CD14-positive monocyte (primary cell): ENCODE results near the gene KIF3C. TPM values are rescaled to one million over a fixed set of nuclear protein-coding genes. Genes with fewer than 3 reads are reported as not detected.

ENCODE experiments used
- DNase-seq, 3 donors: peaks; one replicate each; pipeline ENCODE4 v3.0.0-alpha.2; 2011 to 2022
- H2AFZ ChIP-seq: 2 replicates; pipeline ENCODE4 v1.6.0; 2012; ENCODE audit warnings: mild to moderate bottlenecking, low read depth, low read length, inconsistent platforms; ENCODE audit not compliant: insufficient read depth, poor library complexity, severe bottlenecking
- H3K27ac ChIP-seq, 2 donors: 1 replicate in 1 of 2; 2 replicates in 1 of 2; pipeline ENCODE4 v1.5.1; 2012 to 2013; ENCODE audit warnings: low read length in 2 of 2, control low read depth in 1 of 2, inconsistent platforms in 1 of 2, low read depth in 1 of 2, mild to moderate bottlenecking in 1 of 2
- H3K27me3 ChIP-seq, 2 donors: one replicate each; pipeline versions ENCODE4 v1.6.0 to v1.6.1; 2011 to 2013; ENCODE audit warnings: low read length in 2 of 2; ENCODE audit not compliant: control insufficient read depth in 2 of 2, insufficient read depth in 2 of 2
- H3K36me3 ChIP-seq, 2 donors: replicated peaks in 1 of 2; 1 replicate in 1 of 2; 2 replicates in 1 of 2; pipeline versions ENCODE4 v1.5.1 to v1.6.1; 2012 to 2013; ENCODE audit warnings: low read length in 2 of 2, control low read depth in 1 of 2, inconsistent platforms in 1 of 2, mild to moderate bottlenecking in 1 of 2; ENCODE audit not compliant: insufficient read depth in 2 of 2, control insufficient read depth in 1 of 2
- H3K4me1 ChIP-seq, 2 donors: 1 replicate in 1 of 2; 2 replicates in 1 of 2; pipeline versions ENCODE4 v1.5.1 to v1.6.1; 2012 to 2013; ENCODE audit warnings: low read length in 2 of 2, control low read depth in 1 of 2, inconsistent platforms in 1 of 2, mild to moderate bottlenecking in 1 of 2, moderate library complexity in 1 of 2; ENCODE audit not compliant: insufficient read depth in 2 of 2, control insufficient read depth in 1 of 2
- H3K4me2 ChIP-seq: replicated peaks from 2 replicates; pipeline ENCODE3; 2012; ENCODE audit warnings: low read length, moderate library complexity, mild to moderate bottlenecking; ENCODE audit not compliant: poor library complexity, severe bottlenecking; ENCODE audit errors: extremely low read depth
- H3K4me3 ChIP-seq, 3 experiments: fragments of 200-600 bp in 1 of 3; sonication (generic) in 1 of 3; replicated peaks in 1 of 3; 1 replicate in 2 of 3; 2 replicates in 1 of 3; pipeline ENCODE4 v1.5.1; 2011 to 2013; ENCODE audit warnings: low read length in 3 of 3, mild to moderate bottlenecking in 3 of 3, control low read depth in 2 of 3, low read depth in 2 of 3, inconsistent platforms in 1 of 3, moderate library complexity in 1 of 3
- H3K79me2 ChIP-seq: 2 replicates; pipeline ENCODE4 v1.6.0; 2012; ENCODE audit warnings: mild to moderate bottlenecking, control low read depth, inconsistent platforms, low read length, moderate library complexity; ENCODE audit not compliant: insufficient read depth
- H3K9ac ChIP-seq: 2 replicates; pipeline ENCODE4 v1.6.0; 2017; ENCODE audit warnings: low read length, mild to moderate bottlenecking; ENCODE audit not compliant: insufficient read depth, poor library complexity, severe bottlenecking
- H3K9me3 ChIP-seq, 2 donors: replicated peaks in 1 of 2; 1 replicate in 1 of 2; 2 replicates in 1 of 2; pipeline versions ENCODE4 v1.5.1 to v1.6.1; 2012 to 2013; ENCODE audit warnings: low read length in 2 of 2, control low read depth in 1 of 2; ENCODE audit not compliant: control insufficient read depth in 1 of 2, insufficient read depth in 1 of 2
- H4K20me1 ChIP-seq: 2 replicates; pipeline ENCODE4 v1.6.0; 2012; ENCODE audit warnings: mild to moderate bottlenecking, low read length, control low read depth, moderate library complexity; ENCODE audit not compliant: insufficient read depth
- H3K27ac Mint-ChIP-seq, 7 donors: one replicate each; pipeline ENCODE4 v1.8.0; 2020; ENCODE audit warnings: mild to moderate bottlenecking in 7 of 7, mixed read lengths in 7 of 7, moderate library complexity in 6 of 7, inconsistent platforms in 2 of 7
- H3K27me3 Mint-ChIP-seq, 3 donors: one replicate each; pipeline ENCODE4 v1.8.0; 2021 to 2022; ENCODE audit warnings: low read depth in 3 of 3, mild to moderate bottlenecking in 3 of 3, mixed read lengths in 3 of 3, moderate library complexity in 3 of 3, inconsistent platforms in 1 of 3
- H3K36me3 Mint-ChIP-seq, 2 donors: one replicate each; pipeline ENCODE4 v1.8.0; 2020; ENCODE audit warnings: mixed read lengths in 2 of 2, inconsistent platforms in 1 of 2, mild to moderate bottlenecking in 1 of 2
- H3K4me1 Mint-ChIP-seq: one replicate; pipeline ENCODE4 v1.8.0; 2020; ENCODE audit warnings: mild to moderate bottlenecking, mixed read lengths
- H3K4me3 Mint-ChIP-seq, 2 donors: one replicate each; pipeline ENCODE4 v1.8.0; 2020; ENCODE audit warnings: mild to moderate bottlenecking in 2 of 2, mixed read lengths in 2 of 2, moderate library complexity in 1 of 2
- H3K9me3 Mint-ChIP-seq, 7 donors: one replicate each; pipeline ENCODE4 v1.8.0; 2020 to 2022; ENCODE audit warnings: mixed read lengths in 7 of 7, mild to moderate bottlenecking in 6 of 7, moderate library complexity in 6 of 7, inconsistent platforms in 2 of 7
- CTCF ChIP-seq: fragments of 200-600 bp; IDR thresholded peaks from one replicate; pipeline ENCODE4 v1.8.0; 2022; ENCODE audit warnings: antibody characterized with exemption, mild to moderate bottlenecking
- WGBS: methylation state at CpG from one replicate; pipeline ENCODE4 v1.1.5; 2013; ENCODE audit warnings: missing lambda C conversion rate; ENCODE audit not compliant: insufficient coverage; 5-methylcytosine and 5-hydroxymethylcytosine counted together
- intact Hi-C, 2 donors: fragments of 100-400 bp; cut with micrococcal nuclease; formaldehyde crosslinking; loops; one replicate each; pipeline versions ENCODE4 v1.15.0 to v1.15.1; 2023
- polyA plus RNA-seq, 3 donors: library from polyadenylated mRNA; depleted of rRNA in 1 of 3; unstranded in 2 of 3; stranded (reverse) in 1 of 3; fragments of 300-500 nt in 2 of 3; fragments of >200 nt in 1 of 3; fragmentation: Illumina TruSeq in 2 of 3; gene quantifications; 1 replicate in 2 of 3; 2 replicates in 1 of 3; pipeline ENCODE4 v1.2.3, GENCODE V29; 2012 to 2021

The KIF3C gene
- polyA plus RNA-seq, 3 donors, result 0.28 to 0.97 (median 0.47) TPM

DNA sequence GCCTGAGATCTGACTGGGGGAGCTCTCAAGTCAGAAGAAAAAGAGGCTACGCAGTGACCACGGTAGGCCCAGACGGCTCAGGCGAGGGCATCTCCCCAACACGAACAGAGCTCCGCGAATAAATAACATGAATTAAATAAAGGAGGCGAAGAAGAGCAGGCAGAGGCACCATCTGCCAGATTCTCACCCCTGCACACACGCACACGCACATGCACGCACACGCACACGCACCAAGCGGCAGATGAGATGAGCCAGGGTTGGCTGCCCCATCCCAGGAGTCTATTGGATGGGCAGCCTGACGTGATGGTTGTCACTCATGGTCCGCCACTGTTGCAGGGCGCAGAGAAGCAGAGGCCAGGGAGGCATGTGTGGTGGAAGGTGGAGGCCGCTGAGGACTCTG is 53.6 kb downstream of the KIF3C start:
- Mint-ChIP-seq H3K4me3 (no peak overlapping the region), H3K27me3 (peaks cover 2 to 5% (median 3%) of the 10 kb centered on the region in 3 donors), H3K4me1 (no peaks in the 10 kb centered on the region), H3K36me3 (peaks cover 13 to 19% of the 10 kb centered on the region in 2 donors), H3K27ac (no peak overlapping the region), H3K9me3 (peaks cover 0 to 3% (median 0%) of the 10 kb centered on the region in 7 donors)
- peaks cover 4 to 5% of the 10 kb centered on the region in 2 donors for H3K36me3 ChIP-seq
- no peaks in the 10 kb centered on the region for H3K4me1 ChIP-seq
- H3K27me3 ChIP-seq, result no peaks in the 10 kb centered on the region
- H3K4me3 ChIP-seq, result no peak overlapping the region
- WGBS, result 98% methylated on average over 14 of the region's 18 CpGs
- DNase-seq, result no peak
- no peak overlapping the region for H3K27ac ChIP-seq
- intact Hi-C loops, result no loop called here
- no peaks in the 10 kb centered on the region for H4K20me1 ChIP-seq
- no peak overlapping the region for H3K4me2 ChIP-seq
- no peaks in the 10 kb centered on the region for H3K9me3 ChIP-seq
- H2AFZ ChIP-seq, result no peak overlapping the region
- no peaks in the 10 kb centered on the region for H3K79me2 ChIP-seq
- no peak overlapping the region for H3K9ac ChIP-seq
- no peak for TF ChIP-seq CTCF

DNA sequence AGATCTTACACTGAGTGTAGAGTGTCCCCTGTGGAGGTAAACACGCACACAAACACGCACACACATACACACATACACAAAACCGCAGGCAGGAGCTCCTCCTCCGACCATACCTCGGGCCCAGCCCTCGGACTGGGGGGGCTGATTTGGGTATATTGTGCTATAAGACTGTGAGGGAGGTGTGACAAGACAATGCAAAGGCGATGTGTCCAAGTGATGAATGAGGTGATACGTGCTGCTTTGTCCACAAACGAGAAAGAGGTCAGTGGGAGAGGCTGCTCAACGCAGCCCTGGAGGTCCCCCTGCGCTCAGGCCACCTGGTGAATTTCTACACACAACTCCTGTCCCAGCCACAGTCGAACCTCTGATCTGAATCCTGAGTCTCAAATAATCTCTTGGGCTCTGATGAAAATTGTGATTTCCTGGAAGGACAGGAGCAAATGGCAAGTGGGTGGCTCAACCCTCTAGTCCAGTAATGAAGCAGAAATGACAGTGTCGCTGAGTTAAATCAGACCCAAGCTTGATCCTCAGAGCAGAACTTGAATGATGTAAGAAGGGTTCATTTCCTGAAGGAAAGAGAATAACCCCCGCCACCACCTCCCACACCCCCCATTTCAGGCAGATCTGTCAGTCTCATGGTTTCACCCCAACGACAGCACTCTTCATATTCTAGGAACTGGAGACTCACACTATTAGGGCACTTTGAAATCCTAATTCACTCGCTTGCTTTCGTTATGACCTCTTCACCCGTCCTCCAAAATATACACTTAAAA is 55.1 kb downstream of the KIF3C start:
- intact Hi-C loops, result no loop called here

More for the DNA sequence above, 55.1 kb downstream of the KIF3C start:
- 60% methylated on average over 8 of the region's 18 CpGs for WGBS
- Histone ChIP-seq H3K4me3 (no peak overlapping the region), H3K27ac (no peak overlapping the region), H4K20me1 (no peaks in the 10 kb centered on the region), H2AFZ (no peak overlapping the region), H3K4me1 (no peaks in the 10 kb centered on the region), H3K9ac (no peak overlapping the region), H3K9me3 (no peaks in the 10 kb centered on the region), H3K4me2 (no peak overlapping the region), H3K36me3 (peaks cover 4 to 5% of the 10 kb centered on the region in 2 donors), H3K27me3 (no peaks in the 10 kb centered on the region), H3K79me2 (no peaks in the 10 kb centered on the region)
- Mint-ChIP-seq H3K9me3 (peaks cover 0 to 3% (median 0%) of the 10 kb centered on the region in 7 donors), H3K27me3 (peaks cover 2 to 8% (median 7%) of the 10 kb centered on the region in 3 donors), H3K4me1 (no peaks in the 10 kb centered on the region), H3K27ac (no peak overlapping the region), H3K4me3 (no peak overlapping the region), H3K36me3 (peaks cover 13 to 19% of the 10 kb centered on the region in 2 donors)
- no peak for TF ChIP-seq CTCF
- no peak for DNase-seq
